ENCODE data around the gene BHLHE23.

GRCh38 chr20:63009045-63009961 lies 2.5 kb upstream of the BHLHE23 start:
- TF ChIP-seq CTCF (IDR thresholded peaks at IDR 0.05 in 4 of 5, conservative IDR thresholded peaks at IDR 0.05 in 1 of 5): peak; percentile 88 to 98 (median 96)
- TF ChIP-seq POLR2A (IDR thresholded peaks at IDR 0.05): no peak

All from gastrocnemius medialis (tissue), 4 donors.